Right cardiac atrium (tissue), 5 donors: ENCODE data around the gene PLTP. TPM values are rescaled to one million over a fixed set of nuclear protein-coding genes. Genes with fewer than 3 reads are reported as not detected.
"Not testable (repeated sequence)": the region's sequence is repeated elsewhere in the genome, so short reads cannot be mapped to it uniquely, and the experiment has no call there.

ENCODE experiments used
- ATAC-seq, 2 donors: fragments of 200-7000 bp; cut with Tn5 transposase; one replicate each; pipeline versions ENCODE4 v1.8.0 to v1.9.1; 2020; ENCODE audit warnings: moderate library complexity in 2 of 2, mild to moderate bottlenecking in 1 of 2
- DNase-seq, 3 donors: peaks; one replicate each; pipeline ENCODE4 v3.0.0-alpha.2; 2020
- H3K27ac ChIP-seq: one replicate; pipeline ENCODE4 v1.5.1; 2013; ENCODE audit warnings: mild to moderate bottlenecking, low read length, control low read depth, moderate library complexity
- H3K27me3 ChIP-seq: one replicate; pipeline ENCODE4 v1.6.1; 2013; ENCODE audit not compliant: control insufficient read depth, insufficient read depth
- H3K4me1 ChIP-seq: one replicate; pipeline ENCODE4 v1.6.1; 2013; ENCODE audit warnings: low read length; ENCODE audit not compliant: control insufficient read depth, insufficient read depth
- H3K4me3 ChIP-seq: one replicate; pipeline ENCODE4 v1.5.1; 2013; ENCODE audit warnings: low read length, control low read depth
- H3K9me3 ChIP-seq: one replicate; pipeline ENCODE4 v1.6.1; 2013; ENCODE audit warnings: low read length; ENCODE audit not compliant: control insufficient read depth
- WGBS: extraction: QIAGEN DNeasy Blood & Tissue Kit; methylation state at CpG from one replicate; pipeline ENCODE4 v1.1.7; 2013; 5-methylcytosine and 5-hydroxymethylcytosine counted together
- intact Hi-C, 4 donors: fragments of 100-400 bp; cut with DNase I; formaldehyde crosslinking; loops; one replicate each; pipeline versions ENCODE4 v1.11.0 to v1.14.0; 2022 to 2023
- polyA plus RNA-seq: library from polyadenylated mRNA; stranded (reverse); fragments of 200-250 nt; gene quantifications from one replicate; pipeline ENCODE4 v1.2.3, GENCODE V29; 2013
- total RNA-seq, 4 donors: library from RNA; stranded (reverse); fragmentation: NEBNext Ultra II Directional; extraction: Animal tissue kit (Norgen Biotek cat#: 25700); gene quantifications; one replicate each; pipeline ENCODE4 v1.2.1, GENCODE V29; 2021
- donor health status: healthy with polysubstance abuse.
- donor health status: DM: no; HTN: yes; CAD: no.
- donor health status: DM: no; HTN: no; CAD: no.
- donor health status: DM: no; HTN: yes; CAD: no; lungs with severe emphysema.
- donor health status: DM: yes; HTN: yes; CAD: no.

Gene PLTP
- total and polyA plus RNA-seq, 5 donors: 34.3 to 117 (median 67.2) TPM

DNA sequence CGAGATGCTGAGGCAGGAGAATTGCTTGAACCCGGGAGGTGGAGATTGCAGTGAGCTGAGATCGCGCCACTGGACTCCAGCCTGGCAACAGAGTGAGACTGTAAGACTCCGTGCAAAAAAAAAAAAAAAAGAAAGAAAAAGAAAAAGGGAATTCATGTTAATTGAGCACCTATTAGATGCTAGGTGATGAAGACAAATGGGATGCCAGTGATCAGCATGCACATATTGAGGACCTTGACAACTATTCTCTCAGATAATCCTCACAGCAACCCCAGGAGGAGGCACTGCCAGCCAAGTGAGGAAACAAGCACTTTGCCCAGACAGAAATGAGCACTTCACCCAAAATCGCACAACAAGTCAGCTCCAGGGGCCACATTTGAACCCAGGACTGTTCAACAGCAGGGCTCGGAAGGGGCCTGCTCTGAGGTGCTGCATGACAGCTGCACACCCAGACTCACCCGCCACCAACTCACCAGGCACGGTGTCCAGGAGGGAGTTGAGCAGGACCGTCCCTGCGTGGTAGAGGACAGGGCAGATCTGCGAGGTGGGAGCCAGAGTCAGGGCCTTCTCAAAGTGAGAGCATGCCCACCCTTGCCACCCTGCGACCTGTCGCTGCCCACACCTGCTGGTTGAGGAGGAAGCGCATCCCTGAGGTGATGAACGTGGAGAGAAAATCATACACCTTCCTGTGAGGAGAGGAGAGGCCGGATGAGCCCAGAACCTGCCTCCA is 4.6 kb downstream of the PLTP start:
- Histone ChIP-seq H3K4me3 (no peak overlapping the region), H3K27ac (no peak overlapping the region), H3K27me3 (no peaks in the 10 kb centered on the region), H3K4me1 (peaks cover 2% of the 10 kb centered on the region), H3K9me3 (no peaks in the 10 kb centered on the region)
- DNase-seq (no peak), ATAC-seq (no peak)
- 94% methylated on average over 17 of the region's 17 CpGs for WGBS
- intact Hi-C loops: no loop called here

DNA sequence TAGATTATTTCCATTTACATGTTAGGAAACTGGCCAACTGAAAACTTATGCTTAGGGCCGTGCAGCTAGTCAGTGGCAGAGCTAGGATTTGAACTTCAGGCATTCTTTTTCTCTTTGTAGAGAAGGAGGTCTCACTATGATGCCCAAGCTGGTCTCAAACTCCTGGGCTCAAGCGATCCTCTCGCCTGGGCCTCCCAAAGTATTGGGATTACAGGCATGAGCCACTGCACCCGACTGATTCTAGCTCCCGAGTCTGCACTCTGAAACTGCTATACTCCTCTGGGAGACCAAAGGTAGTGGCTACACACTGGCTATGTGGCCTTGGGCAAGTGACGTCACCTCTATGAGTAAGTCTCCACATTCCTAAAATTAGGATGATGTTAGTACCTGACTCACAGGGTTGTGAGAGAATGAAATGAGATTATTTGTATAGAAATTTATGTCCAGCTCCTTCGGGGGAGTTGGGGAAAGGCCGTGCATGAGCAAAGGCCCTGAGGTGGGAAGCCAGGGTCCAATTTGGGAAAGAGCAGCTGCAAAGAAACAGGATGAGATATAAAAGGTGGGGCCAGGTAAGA is 6.4 kb downstream of the PLTP start:
- H3K27me3 ChIP-seq: no peaks in the 10 kb centered on the region
- ATAC-seq (no peak), DNase-seq (peak in 1 of 3 donors; percentile 4)
- intact Hi-C loops: no loop called here
- no peaks in the 10 kb centered on the region for H3K4me1 ChIP-seq
- H3K4me3 ChIP-seq: no peak overlapping the region
- no peak overlapping the region for H3K27ac ChIP-seq
- no peaks in the 10 kb centered on the region for H3K9me3 ChIP-seq
- WGBS: 87% methylated on average over 8 of the region's 8 CpGs

DNA sequence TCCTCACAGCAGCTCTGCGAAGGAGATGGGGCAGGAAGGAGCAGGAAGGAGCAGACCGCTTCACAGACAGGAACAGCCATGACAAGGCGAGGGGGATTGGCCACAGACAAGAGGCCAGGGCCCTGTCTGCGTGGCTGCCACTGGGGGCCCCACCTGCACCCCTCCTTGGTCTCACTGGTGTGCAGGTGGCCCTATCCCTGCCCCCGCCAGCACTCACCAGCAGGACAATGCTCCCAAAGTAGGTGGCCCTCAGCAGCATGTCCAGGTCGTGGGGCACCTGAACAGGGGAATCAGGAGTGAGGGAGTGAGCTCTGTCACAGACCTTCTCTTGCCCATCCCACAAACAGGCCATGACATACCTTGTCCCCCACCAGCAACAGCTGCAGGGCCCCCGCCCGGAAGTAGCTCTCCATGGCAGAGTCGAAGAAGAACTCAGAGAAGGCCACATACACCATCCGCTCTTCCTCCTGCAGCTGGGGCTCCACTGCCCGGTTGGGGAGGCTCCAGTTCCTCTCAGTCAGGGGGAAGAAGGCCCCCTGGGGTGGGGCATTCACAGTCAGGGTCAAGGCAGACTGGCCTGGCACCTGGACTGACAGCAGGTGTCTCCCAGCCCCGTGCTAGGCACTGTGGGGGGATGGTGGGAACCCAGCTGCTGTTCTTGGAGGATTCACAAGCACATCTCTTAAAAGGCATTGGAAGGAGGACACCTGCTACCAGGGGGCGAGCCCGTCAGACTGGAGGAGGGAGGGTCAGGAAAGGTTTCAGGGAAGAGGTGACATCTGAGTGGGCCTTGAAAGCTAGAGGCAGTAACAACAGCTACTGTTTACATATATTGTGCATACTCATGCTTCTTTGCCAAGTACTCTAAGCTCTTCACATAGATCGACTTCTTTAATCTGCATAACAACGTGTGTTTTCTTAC is 7.1 kb downstream of the PLTP start:
- no peaks in the 10 kb centered on the region for H3K9me3 ChIP-seq
- H3K27ac ChIP-seq: no peak overlapping the region
- DNase-seq (peak in 1 of 3 donors; percentile 22), ATAC-seq (no peak)
- H3K27me3 ChIP-seq: no peaks in the 10 kb centered on the region
- H3K4me1 ChIP-seq: no peaks in the 10 kb centered on the region
- WGBS: 83% methylated on average over 16 of the region's 16 CpGs
- H3K4me3 ChIP-seq: no peak overlapping the region
- intact Hi-C loops: no loop called here

DNA sequence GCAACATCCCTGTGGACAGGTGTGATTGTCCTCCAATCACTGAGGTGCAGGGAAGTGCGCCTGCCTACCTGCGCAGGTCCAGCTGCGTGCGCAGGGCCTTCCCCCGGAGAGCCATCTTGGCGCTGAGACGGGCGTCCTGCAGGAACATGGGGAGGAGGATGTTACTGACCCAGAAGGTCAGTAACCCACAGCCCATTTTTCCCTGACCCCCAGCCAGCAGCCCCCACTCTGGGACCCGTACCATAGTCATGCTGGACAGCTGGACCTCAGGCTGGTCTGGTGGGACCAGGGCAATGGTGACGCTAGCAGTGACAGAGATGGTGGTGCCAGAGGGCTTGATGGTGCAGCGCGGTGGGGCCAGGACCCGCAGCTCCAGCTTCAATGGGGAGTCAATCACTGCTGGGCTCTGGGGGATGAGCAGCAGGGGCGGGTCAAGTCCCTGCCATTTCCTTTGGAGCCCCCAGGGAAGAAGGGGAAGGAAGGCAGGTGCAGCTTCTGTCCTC is 9.7 kb downstream of the PLTP start:
- no peak overlapping the region for H3K4me3 ChIP-seq
- no peaks in the 10 kb centered on the region for H3K4me1 ChIP-seq
- 92% methylated on average over 14 of the region's 14 CpGs for WGBS
- DNase-seq (peak in 1 of 3 donors; percentile 35), ATAC-seq (no peak)
- no peaks in the 10 kb centered on the region for H3K27me3 ChIP-seq
- H3K27ac ChIP-seq: no peak overlapping the region
- intact Hi-C loops: no loop called here
- no peaks in the 10 kb centered on the region for H3K9me3 ChIP-seq

DNA sequence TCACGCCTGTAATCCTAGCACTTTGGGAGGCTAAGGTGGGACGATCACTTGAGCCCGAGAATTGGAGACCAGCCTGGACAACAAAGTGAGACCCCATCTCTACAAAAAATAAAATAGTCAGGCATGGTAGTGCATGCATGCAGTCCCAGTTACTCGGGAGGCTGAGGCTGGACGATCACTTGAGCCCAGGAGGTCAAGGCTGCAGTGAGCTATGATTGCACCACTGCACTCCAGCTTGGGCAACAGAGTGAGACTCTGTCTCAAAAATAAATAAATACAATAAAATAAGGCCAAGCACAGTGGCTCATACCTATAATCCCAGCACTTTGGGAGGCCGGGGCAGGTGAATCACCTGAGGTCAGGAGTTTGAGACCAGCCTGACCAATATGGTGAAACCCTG is 10.6 kb downstream of the PLTP start:
- intact Hi-C loops, H3K27ac ChIP-seq, H3K4me3 ChIP-seq, DNase-seq, H3K9me3 ChIP-seq, H3K27me3 ChIP-seq, H3K4me1 ChIP-seq, ATAC-seq: not testable (repeated sequence)
- WGBS: 97% methylated on average over 6 of the region's 6 CpGs

DNA sequence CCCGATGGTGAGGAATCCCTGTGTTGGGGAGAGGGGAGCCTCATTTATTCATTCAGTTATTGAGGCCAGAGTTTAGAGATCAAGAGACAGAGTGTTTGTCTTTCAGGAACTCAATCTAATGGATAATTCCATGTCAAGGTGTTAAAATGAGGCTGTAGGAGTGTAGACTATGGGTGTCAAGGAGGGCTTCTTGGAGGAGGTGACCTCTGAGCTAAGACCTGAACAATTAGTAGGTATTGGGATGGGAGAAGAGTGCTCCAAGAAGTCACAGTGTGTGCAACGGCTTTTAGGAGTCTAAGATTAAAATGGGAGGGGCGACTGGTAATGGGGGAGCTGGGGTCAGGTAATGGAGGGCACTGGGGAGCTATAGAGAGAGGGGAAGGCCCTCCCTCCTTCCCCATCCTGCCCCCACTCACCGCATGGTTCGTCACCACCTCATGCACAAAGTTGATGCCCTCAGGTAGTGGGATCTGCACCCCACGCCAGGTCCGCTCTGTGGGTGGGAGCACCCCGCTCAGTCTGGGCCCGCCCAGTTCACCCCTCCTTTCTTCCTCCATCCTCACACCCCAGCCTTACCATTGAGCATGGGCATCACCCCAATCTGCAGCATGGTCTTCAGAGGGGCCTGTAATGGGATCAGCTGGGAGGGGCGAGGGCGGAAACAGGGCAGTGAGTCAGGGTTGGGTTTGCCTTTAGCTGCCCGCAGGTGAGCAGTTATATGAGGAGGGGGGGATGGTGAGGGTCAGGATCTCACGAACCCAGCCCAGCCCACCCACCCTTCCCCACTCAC is 12.7 kb downstream of the PLTP start:
- H3K27ac ChIP-seq: no peak overlapping the region
- H3K4me1 ChIP-seq: no peaks in the 10 kb centered on the region
- no peak for ATAC-seq
- intact Hi-C loops: loop anchor here in 2 of 4 donors (10.0 kb wide), 2 partner anchors 56 to 66 kb away; no protein-coding TSS in a partner anchor
- H3K9me3 ChIP-seq: no peaks in the 10 kb centered on the region
- no peaks in the 10 kb centered on the region for H3K27me3 ChIP-seq
- peak in 1 of 3 donors; percentile 57 for DNase-seq
- no peak overlapping the region for H3K4me3 ChIP-seq
- 88% methylated on average over 13 of the region's 13 CpGs for WGBS

DNA sequence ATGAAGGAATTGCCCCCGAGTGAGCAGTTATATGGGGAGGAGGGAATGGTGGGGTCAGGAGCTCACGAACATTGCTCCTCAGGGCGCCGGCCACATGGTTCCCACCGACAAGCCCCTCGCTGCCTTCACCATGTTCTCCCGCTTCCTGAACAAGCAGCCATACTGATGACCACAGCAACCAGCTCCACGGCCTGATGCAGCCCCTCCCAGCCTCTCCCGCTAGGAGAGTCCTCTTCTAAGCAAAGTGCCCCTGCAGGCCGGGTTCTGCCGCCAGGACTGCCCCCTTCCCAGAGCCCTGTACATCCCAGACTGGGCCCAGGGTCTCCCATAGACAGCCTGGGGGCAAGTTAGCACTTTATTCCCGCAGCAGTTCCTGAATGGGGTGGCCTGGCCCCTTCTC is 13.7 kb downstream of the PLTP start:
- no peak for ATAC-seq
- DNase-seq: peak in 1 of 3 donors; percentile 36
- H3K4me3 ChIP-seq: no peak overlapping the region
- H3K4me1 ChIP-seq: no peaks in the 10 kb centered on the region
- H3K27me3 ChIP-seq: no peaks in the 10 kb centered on the region
- intact Hi-C loops: loop anchor here in 2 of 4 donors (10.0 kb wide), 2 partner anchors 57 to 67 kb away; no protein-coding TSS in a partner anchor
- H3K9me3 ChIP-seq: no peaks in the 10 kb centered on the region
- H3K27ac ChIP-seq: no peak overlapping the region
- 88% methylated on average over 12 of the region's 12 CpGs for WGBS

DNA sequence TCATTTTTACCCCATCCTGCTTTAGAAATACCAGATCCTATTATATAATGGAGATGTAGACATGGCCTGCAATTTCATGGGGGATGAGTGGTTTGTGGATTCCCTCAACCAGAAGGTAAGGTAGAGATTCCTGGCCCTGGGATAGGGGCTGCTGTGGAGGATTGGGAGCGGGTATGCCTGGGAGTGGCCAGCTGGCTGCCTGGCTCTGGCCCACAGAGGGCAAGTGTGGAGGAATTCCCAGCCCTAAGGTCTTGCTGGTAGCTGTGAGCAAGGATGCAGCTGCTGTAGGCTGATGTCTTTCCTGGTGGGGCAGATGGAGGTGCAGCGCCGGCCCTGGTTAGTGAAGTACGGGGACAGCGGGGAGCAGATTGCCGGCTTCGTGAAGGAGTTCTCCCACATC is 14.3 kb downstream of the PLTP start:
- ATAC-seq: no peak
- Histone ChIP-seq H3K9me3 (no peaks in the 10 kb centered on the region), H3K27me3 (no peaks in the 10 kb centered on the region), H3K27ac (no peak overlapping the region), H3K4me3 (no peak overlapping the region), H3K4me1 (no peaks in the 10 kb centered on the region)
- intact Hi-C loops: loop anchor here in 2 of 4 donors (10.0 kb wide), 2 partner anchors 57 to 67 kb away; no protein-coding TSS in a partner anchor
- DNase-seq: peak in 1 of 3 donors; percentile 17
- 91% methylated on average over 7 of the region's 7 CpGs for WGBS

DNA sequence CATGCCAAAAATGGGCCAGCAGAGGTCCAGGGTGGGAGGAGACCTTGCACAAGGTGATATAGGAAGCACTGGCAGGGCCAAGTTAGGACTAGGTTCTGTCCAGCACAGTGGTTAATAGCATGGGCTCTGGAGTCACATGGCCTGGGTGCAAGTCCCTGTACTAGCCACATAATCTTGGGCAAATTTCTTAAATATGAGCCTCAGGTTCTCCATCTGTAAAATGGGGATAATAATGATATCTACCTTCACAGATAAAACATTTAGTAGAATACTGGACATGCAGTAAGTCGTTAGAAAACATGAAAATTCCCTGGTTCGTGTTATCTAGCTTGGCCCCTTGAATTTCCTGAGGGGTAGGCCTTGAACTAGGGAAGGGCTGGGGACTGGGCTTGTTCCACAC is 14.7 kb downstream of the PLTP start:
- no peak overlapping the region for H3K4me3 ChIP-seq
- H3K9me3 ChIP-seq: no peaks in the 10 kb centered on the region
- no peak overlapping the region for H3K27ac ChIP-seq
- no peaks in the 10 kb centered on the region for H3K27me3 ChIP-seq
- no peak for DNase-seq
- 76% methylated on average over 2 of the region's 2 CpGs for WGBS
- H3K4me1 ChIP-seq: no peaks in the 10 kb centered on the region
- no peak for ATAC-seq
- intact Hi-C loops: loop anchor here in 2 of 4 donors (10.0 kb wide), 2 partner anchors 58 to 68 kb away; no protein-coding TSS in a partner anchor

DNA sequence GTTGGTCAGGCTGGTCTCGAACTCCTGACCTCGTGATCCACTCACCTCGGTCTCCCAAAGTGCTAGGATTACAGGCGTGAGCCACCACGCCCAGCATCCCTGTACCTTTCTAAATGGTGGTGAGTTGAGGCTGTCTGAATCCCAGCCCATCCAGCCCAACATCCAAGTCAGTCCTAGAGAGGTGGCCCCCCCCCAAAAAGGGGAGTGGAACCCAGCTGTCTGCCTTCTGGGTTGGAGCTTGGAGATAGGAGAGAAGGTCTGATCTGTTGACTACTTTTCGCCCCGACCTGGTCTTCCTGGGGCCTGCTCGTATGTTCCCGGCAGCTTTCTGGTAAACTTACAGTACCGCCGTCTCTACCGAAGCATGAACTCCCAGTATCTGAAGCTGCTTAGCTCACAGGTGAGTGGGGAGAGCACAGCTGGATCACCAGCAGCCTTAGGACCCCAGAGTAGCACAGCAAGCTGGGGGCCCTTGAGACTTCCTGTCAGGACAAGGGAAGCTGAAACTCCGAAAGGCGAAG is 15.3 kb downstream of the PLTP start:
- whole genome bisulfite sequencing: 92% methylated on average over 14 of the region's 14 CpGs
- H3K4me1 ChIP-seq: no peaks in the 10 kb centered on the region
- ATAC-seq (no peak), DNase-seq (peak in 1 of 3 donors; percentile 36)
- no peak overlapping the region for H3K4me3 ChIP-seq
- intact Hi-C loops: loop anchor here in 2 of 4 donors (10.0 kb wide), 2 partner anchors 58 to 68 kb away; no protein-coding TSS in a partner anchor
- no peaks in the 10 kb centered on the region for H3K27me3 ChIP-seq
- H3K27ac ChIP-seq: no peak overlapping the region
- no peaks in the 10 kb centered on the region for H3K9me3 ChIP-seq
